GM19035 (cell line): ENCODE results near the gene PORCN.

ENCODE experiments used
- ATAC-seq: cut with Tn5 transposase; IDR thresholded peaks from one replicate; pipeline ENCODE4 v1.9.1; 2021; ENCODE audit not compliant: unreplicated experiment

Gene PORCN

GRCh38 chrX:48508400-48509244, at the start of gene PORCN:
PORCN (plus strand) TSS chrX:48508992; CDS start chrX:48509821, 829 bp downstream.
- ATAC-seq, result peak; percentile 84

GRCh38 chrX:48459483-48459882, 49.3 kb upstream of the PORCN start:
- ATAC-seq, result no peak

- no peak for ATAC-seq
Observed at GRCh38 chrX:48460031-48460430, 48.8 kb upstream of the PORCN start.

GRCh38 chrX:48460606-48461005, 48.2 kb upstream of the PORCN start:
- ATAC-seq, result no peak

GRCh38 chrX:48461830-48462229, 47.0 kb upstream of the PORCN start:
- ATAC-seq, result no peak

GRCh38 chrX:48465336-48465933, 43.4 kb upstream of the PORCN start:
- ATAC-seq, result no peak

- ATAC-seq, result no peak
Observed at GRCh38 chrX:48466696-48467095, 42.1 kb upstream of the PORCN start.

GRCh38 chrX:48467281-48467761, 41.5 kb upstream of the PORCN start:
- no peak for ATAC-seq

- no peak for ATAC-seq
Observed at GRCh38 chrX:48468247-48468671, 40.5 kb upstream of the PORCN start.

- no peak for ATAC-seq
Observed at GRCh38 chrX:48468693-48469691, 39.8 kb upstream of the PORCN start.

GRCh38 chrX:48470110-48470832, 38.5 kb upstream of the PORCN start, which contains the start of gene SLC38A5:
SLC38A5 (minus strand) TSS chrX:48470260; CDS start chrX:48467924, 2,336 bp downstream.
- ATAC-seq, result no peak

- ATAC-seq, result no peak
Observed at GRCh38 chrX:48470833-48471118, 38.0 kb upstream of the PORCN start.

- no peak for ATAC-seq
Observed at GRCh38 chrX:48471504-48471903, 37.3 kb upstream of the PORCN start.

GRCh38 chrX:48472225-48472624, 36.6 kb upstream of the PORCN start:
- ATAC-seq, result no peak

- ATAC-seq, result no peak
Observed at GRCh38 chrX:48472851-48473703, 35.7 kb upstream of the PORCN start.

GRCh38 chrX:48473704-48473990, 35.1 kb upstream of the PORCN start:
- no peak for ATAC-seq

GRCh38 chrX:48474127-48474526, 34.7 kb upstream of the PORCN start:
- ATAC-seq, result no peak

- no peak for ATAC-seq
Observed at GRCh38 chrX:48474581-48474980, 34.2 kb upstream of the PORCN start.

GRCh38 chrX:48475296-48475695, 33.5 kb upstream of the PORCN start:
- no peak for ATAC-seq
